ENCODE measurements around the gene HNRNPA3. TPM values are rescaled to one million over a fixed set of nuclear protein-coding genes. Genes with fewer than 3 reads are reported as not detected.
"Not testable (repeated sequence)": the region's sequence is repeated elsewhere in the genome, so short reads cannot be mapped to it uniquely, and the experiment has no call there.

The HNRNPA3 gene
- total RNA-seq, 1 experiment from 2014 or later = 67.6 TPM

GRCh38 chr2:177188482-177189469, 23.8 kb upstream of the HNRNPA3 start:
- DNase-seq (ENCODE audit: low read depth) = no peak

- DNase-seq (ENCODE audit: low read depth) = no peak
These were observed 21.7 kb upstream of the HNRNPA3 start for GRCh38 chr2:177190941-177191340.

DNA sequence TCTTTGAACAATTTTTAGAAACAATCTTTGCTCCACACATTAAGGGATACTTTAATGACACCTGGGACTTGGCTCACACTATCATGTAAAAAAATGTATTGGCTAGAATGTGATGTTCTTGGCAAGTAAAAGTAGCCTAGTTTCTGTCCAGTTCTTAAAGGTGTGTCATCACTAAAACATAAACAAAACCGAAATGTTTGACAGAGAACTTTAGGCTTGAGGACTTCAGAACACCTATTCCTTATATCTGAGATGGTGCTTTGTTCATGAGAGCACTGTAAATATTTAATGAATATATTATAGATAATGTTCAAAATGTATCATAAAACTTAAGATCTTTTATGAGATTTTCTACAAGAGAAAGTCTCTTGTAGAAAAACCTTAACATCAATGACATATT, 19.8 kb upstream of the HNRNPA3 start:
- DNase-seq (ENCODE audit: low read depth) = no peak

DNA sequence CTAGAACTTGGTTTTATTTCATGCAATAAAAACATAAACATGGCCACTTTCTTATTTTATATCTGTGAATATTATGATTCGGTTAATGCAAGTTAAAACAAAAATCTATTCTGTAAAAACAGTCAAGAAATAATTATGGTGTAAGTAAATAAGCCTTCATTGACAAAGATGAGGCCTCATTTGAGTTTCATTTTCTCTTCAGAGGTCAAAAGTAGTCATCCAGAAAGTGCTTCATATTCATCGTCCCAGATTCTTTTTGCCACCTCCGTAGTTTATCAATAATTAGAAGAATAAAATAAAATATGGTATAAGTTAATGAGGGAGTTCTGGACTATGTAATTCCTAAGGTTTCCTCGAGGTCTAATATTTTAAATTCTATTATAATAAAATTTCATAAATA, 19.4 kb upstream of the HNRNPA3 start:
- DNase-seq (ENCODE audit: low read depth) = no peak

DNA sequence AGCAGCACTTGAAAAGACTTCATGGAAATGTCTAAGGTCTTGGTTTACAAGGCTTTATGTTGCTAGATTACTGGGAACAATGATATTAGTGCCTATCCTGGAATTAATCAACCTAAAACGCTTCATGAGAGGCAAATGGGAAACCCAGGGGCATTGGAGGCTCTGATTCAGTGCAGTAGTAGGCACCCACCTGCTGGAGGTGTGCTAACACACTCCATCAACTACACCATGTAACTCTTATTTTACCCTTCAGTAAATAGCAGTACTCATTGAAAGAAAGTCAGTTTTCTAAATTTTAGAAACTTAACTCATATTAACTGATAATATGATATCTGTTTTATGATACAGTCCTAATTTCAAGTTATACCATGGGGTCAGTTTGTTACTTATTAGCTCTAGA, 17.4 kb upstream of the HNRNPA3 start:
- no peak for DNase-seq (ENCODE audit: low read depth)

DNA sequence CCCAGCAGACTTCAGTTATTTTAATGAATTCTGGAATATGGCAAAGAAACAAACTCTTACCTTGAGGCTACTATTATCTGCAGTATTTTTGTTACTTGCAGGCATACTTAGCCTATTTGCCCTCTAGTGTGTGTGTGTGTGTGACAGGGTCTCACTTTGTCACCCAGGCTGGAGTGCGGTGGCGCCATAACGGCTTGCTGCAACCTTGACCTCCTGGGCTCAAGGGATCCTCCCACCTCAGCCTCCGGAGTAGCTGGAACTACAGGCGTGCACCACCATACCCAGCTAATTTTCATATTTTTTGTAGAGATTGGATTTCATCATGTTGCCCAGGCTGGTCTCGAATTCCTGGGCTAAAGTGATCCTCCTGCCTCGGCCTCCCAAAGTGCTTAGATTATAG, 12.2 kb upstream of the HNRNPA3 start:
- DNase-seq (ENCODE audit: low read depth) = not testable (repeated sequence)

GRCh38 chr2:177201919-177202346, 10.7 kb upstream of the HNRNPA3 start:
- no peak for DNase-seq (ENCODE audit: low read depth)

- no peak for DNase-seq (ENCODE audit: low read depth)
These were observed 8.2 kb upstream of the HNRNPA3 start for GRCh38 chr2:177204417-177204816.

DNA sequence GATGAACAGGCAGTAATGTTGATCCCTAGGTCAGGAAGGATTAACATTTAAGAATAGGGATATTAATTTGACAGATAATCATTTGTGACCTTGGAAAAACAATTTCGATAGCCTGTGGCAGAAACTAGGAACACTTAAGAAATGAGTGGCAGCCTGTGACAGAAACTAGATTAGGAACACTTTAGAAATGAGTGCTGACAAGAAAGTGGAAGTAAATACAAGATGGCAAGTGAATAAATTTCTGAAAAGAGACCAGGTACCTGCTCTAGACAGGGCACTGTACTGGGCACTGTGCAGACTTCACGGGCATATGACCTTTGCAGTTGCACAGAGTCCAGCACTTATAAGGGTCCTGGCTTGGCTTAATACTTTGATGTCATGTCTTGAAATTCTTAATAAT, 5.5 kb upstream of the HNRNPA3 start:
- no peak for DNase-seq (ENCODE audit: low read depth)

DNA sequence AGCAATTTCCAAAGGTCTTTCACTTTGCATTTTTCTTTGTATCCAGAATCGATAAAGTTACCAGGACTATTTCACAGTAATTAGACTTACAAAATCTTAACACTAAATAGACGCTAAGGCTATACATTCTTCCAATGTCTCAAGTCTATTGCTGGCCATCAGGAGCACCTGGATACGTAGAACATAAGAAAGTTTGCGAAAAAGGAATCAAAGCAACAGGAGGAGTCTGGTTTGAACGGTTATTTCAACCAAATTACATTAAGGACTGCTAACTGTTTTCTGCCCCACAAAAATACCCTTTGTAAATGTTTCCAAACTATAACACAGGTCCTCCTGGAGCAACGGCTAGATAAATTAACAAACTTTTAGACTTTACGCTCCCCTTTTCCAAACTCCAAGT, 1.4 kb upstream of the HNRNPA3 start:
- DNase-seq (ENCODE audit: low read depth) = no peak

- no peak for DNase-seq (ENCODE audit: low read depth)
These were observed 953 bp upstream of the HNRNPA3 start for GRCh38 chr2:177211576-177212105.

- peak; percentile 88 for DNase-seq (ENCODE audit: low read depth)
These were observed 580 bp downstream of the HNRNPA3 start for GRCh38 chr2:177212891-177213856.

GRCh38 chr2:177217247-177217843, 4.8 kb downstream of the HNRNPA3 start:
- no peak for DNase-seq (ENCODE audit: low read depth)

DNA sequence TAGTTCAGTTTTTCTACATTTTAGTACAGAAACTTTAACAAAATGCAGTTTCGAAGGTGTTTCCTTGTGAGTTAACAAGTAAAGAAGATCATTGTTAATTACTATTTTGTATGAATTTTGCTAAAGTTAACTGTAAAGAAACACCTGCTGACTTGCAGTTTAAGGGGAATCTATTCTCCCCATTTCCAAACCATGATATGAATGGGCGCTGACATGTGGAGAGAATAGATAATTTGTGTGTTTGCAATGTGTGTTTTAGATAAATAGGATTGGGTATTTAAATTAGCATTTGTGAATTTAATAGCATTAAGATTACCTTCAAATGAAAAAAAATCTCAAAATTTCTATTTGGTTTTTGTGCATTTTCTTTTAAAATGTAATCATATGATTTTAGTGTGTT, 7.2 kb downstream of the HNRNPA3 start:
- DNase-seq (ENCODE audit: low read depth) = not testable (repeated sequence)

DNA sequence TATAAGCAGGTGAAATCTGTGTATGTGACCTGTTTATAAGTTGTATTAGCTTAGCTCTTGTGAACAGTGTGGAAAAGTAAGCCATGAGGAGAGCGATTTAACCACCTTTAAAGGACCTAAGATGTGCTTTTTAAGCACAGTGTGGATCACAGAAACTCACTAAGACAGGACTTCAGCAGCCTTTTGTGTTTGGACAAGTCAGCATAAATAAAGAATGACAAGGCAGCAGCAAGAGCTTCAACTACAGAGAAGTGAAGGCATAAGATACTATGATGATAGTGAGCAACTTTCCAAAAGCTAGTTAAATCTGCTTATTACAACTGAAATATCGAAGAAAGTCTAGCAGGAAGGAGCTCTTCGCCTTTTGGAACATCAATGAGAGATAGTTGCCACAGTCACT, 8.9 kb downstream of the HNRNPA3 start:
- no peak for DNase-seq (ENCODE audit: low read depth)

GRCh38 chr2:177221970-177222369, 9.4 kb downstream of the HNRNPA3 start:
- no peak for DNase-seq (ENCODE audit: low read depth)

GRCh38 chr2:177223436-177223835, 10.8 kb downstream of the HNRNPA3 start:
- not testable (repeated sequence) for DNase-seq (ENCODE audit: low read depth)

DNA sequence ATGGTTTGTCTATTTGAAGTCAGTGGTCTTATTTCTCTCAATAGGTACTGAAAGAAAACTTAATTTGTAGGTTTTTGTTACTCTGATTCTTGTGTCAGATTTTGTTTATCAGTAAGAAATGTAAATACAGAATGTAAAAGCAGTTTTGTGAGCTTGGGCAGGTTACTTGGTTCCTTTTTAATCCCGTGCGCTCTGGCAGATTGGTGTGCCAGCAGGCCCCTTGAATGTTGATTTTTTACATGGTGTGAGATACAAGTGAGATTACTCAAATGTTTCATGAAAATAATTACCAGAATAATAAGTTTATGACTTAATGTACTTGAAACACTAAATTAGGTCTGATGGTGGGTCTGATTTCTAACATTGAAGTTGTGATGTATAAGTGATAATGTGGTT, 13.4 kb downstream of the HNRNPA3 start:
- DNase-seq (ENCODE audit: low read depth) = no peak

GRCh38 chr2:177229442-177230242, 17.0 kb downstream of the HNRNPA3 start:
- DNase-seq (ENCODE audit: low read depth) = no peak

- no peak for DNase-seq (ENCODE audit: low read depth)
These were observed 18.7 kb downstream of the HNRNPA3 start for GRCh38 chr2:177231270-177231669.
